Naive thymus-derived CD4-positive, alpha-beta T cell (primary cell): ENCODE measurements around the gene CTAGE15. TPM values are rescaled to one million over a fixed set of nuclear protein-coding genes. Genes with fewer than 3 reads are reported as not detected.
"Not testable (repeated sequence)": the region's sequence is repeated elsewhere in the genome, so short reads cannot be mapped to it uniquely, and the experiment has no call there.

Experiments used
- ATAC-seq: fragments of 150-1000 bp; cut with Tn5 transposase; 2 replicates; pipeline ENCODE4 v1.10.0; 2021; ENCODE audit warnings: mild to moderate bottlenecking, moderate library complexity
- CTCF ChIA-PET: fragments of 350-600 bp; sonication (Branson Sonifier 250); formaldehyde crosslinking; loops from one replicate; lab custom pipeline; 2021; ENCODE audit warnings: antibody characterized with exemption; lab: Charles Lee
- POLR2A ChIA-PET: fragments of 350-600 bp; sonication (Branson Sonifier 250); formaldehyde crosslinking; loops from one replicate; lab custom pipeline; 2021; ENCODE audit warnings: antibody characterized with exemption, inconsistent platforms; lab: Charles Lee
- DNase-seq, 9 donors: peaks; one replicate each; pipeline versions ENCODE4 v3.0.0 to v3.0.0-alpha.2; 2020 to 2022; ENCODE audit warnings: mixed read lengths in 1 of 9
- H3K27ac ChIP-seq: one replicate; pipeline ENCODE4 v1.7.0; 2013; ENCODE audit warnings: mild to moderate bottlenecking, low read depth, low read length, moderate library complexity
- H3K27me3 ChIP-seq, 2 donors: one replicate each; pipeline ENCODE4 v1.7.0; 2013; ENCODE audit warnings: low read length in 2 of 2, mild to moderate bottlenecking in 2 of 2, moderate library complexity in 2 of 2; ENCODE audit not compliant: control insufficient read depth in 2 of 2, insufficient read depth in 2 of 2
- H3K36me3 ChIP-seq, 3 experiments: 1 replicate in 2 of 3; 2 replicates in 1 of 3; pipeline ENCODE4 v1.7.0; 2013; ENCODE audit warnings: low read length in 3 of 3, mild to moderate bottlenecking in 3 of 3, moderate library complexity in 1 of 3; ENCODE audit not compliant: insufficient read depth in 3 of 3, control insufficient read depth in 2 of 3
- H3K4me1 ChIP-seq, 2 donors: one replicate each; pipeline ENCODE4 v1.7.0; 2013; ENCODE audit warnings: low read length in 2 of 2, mild to moderate bottlenecking in 2 of 2, moderate library complexity in 1 of 2; ENCODE audit not compliant: control insufficient read depth in 2 of 2, insufficient read depth in 2 of 2
- H3K4me3 ChIP-seq: 2 replicates; pipeline ENCODE4 v1.7.0; 2013; ENCODE audit warnings: mild to moderate bottlenecking, low read length
- H3K9me3 ChIP-seq, 3 experiments: 1 replicate in 2 of 3; 2 replicates in 1 of 3; pipeline ENCODE4 v1.7.0; 2013; ENCODE audit warnings: low read length in 3 of 3; ENCODE audit not compliant: control insufficient read depth in 2 of 3
- H3K27ac Mint-ChIP-seq, 9 donors: one replicate each; pipeline ENCODE4 v1.8.0; 2020 to 2022; ENCODE audit warnings: mixed read lengths in 9 of 9, mild to moderate bottlenecking in 8 of 9, moderate library complexity in 5 of 9, inconsistent platforms in 2 of 9
- H3K27me3 Mint-ChIP-seq, 5 donors: one replicate each; pipeline ENCODE4 v1.8.0; 2021 to 2022; ENCODE audit warnings: mixed read lengths in 5 of 5, mild to moderate bottlenecking in 1 of 5
- H3K36me3 Mint-ChIP-seq, 5 donors: one replicate each; pipeline ENCODE4 v1.8.0; 2020 to 2022; ENCODE audit warnings: mixed read lengths in 5 of 5, mild to moderate bottlenecking in 3 of 5, inconsistent platforms in 1 of 5
- H3K4me1 Mint-ChIP-seq, 7 donors: one replicate each; pipeline ENCODE4 v1.8.0; 2020 to 2022; ENCODE audit warnings: mixed read lengths in 7 of 7, mild to moderate bottlenecking in 3 of 7, inconsistent platforms in 1 of 7
- H3K4me3 Mint-ChIP-seq, 10 donors: one replicate each; pipeline ENCODE4 v1.8.0; 2020 to 2022; ENCODE audit warnings: mild to moderate bottlenecking in 10 of 10, mixed read lengths in 10 of 10, moderate library complexity in 6 of 10, inconsistent platforms in 2 of 10
- H3K9me3 Mint-ChIP-seq, 11 donors: one replicate each; pipeline ENCODE4 v1.8.0; 2020 to 2022; ENCODE audit warnings: mixed read lengths in 11 of 11, mild to moderate bottlenecking in 4 of 11, inconsistent platforms in 1 of 11, moderate library complexity in 1 of 11
- intact Hi-C, 2 donors: fragments of 100-400 bp; cut with micrococcal nuclease; formaldehyde crosslinking; loops; one replicate each; pipeline ENCODE4 v1.15.1; 2023
- polyA plus RNA-seq, 2 donors: library from polyadenylated mRNA; unstranded; fragments of 300-500 nt; fragmentation: Illumina TruSeq; gene quantifications; one replicate each; pipeline ENCODE4 v1.2.3, GENCODE V29; 2021
- total RNA-seq, 6 experiments: library from RNA in 5 of 6; stranded (reverse) in 5 of 6; gene quantifications; 1 replicate in 5 of 6; 2 replicates in 1 of 6; pipeline ENCODE4 v1.2.3 and lab custom pipeline; 2021 to 2026

The CTAGE15 gene
- total and polyA plus RNA-seq, 7 experiments from 2014 or later, result 0.14 to 3.4 TPM; not detected in 5

DNA sequence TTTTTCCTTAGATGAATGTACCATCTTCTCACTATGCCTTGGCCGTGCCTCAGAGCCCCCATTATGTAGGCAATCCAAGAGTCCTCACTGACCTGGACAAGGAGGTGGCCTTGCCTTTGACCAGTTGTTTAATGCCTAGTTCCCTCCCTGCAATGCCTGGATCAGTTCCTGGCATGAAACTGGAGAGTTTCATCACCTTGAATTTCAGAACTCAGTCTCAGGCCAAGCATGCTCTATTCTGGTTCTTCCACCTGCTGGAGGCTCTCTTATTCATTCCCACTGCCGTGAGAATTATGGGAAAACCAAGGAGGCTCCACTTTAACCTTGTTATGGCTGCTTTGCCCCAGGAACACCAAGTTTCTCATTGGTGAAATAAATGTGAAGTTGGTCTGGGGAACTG lies 31.9 kb downstream of the CTAGE15 start:
- H3K27ac ChIP-seq, H3K4me1 Mint-ChIP-seq, H3K27ac Mint-ChIP-seq, H3K27me3 Mint-ChIP-seq, H3K36me3 ChIP-seq, H3K9me3 Mint-ChIP-seq, H3K4me1 ChIP-seq, H3K4me3 ChIP-seq, intact Hi-C loops, H3K4me3 Mint-ChIP-seq, H3K36me3 Mint-ChIP-seq, ATAC-seq, DNase-seq, POLR2A ChIA-PET, H3K27me3 ChIP-seq, CTCF ChIA-PET, H3K9me3 ChIP-seq: not testable (repeated sequence)

- H3K27ac Mint-ChIP-seq, H3K27me3 Mint-ChIP-seq, H3K4me1 ChIP-seq, ATAC-seq, H3K9me3 Mint-ChIP-seq, H3K36me3 Mint-ChIP-seq, intact Hi-C loops, H3K4me3 ChIP-seq, CTCF ChIA-PET, H3K27ac ChIP-seq, DNase-seq, H3K27me3 ChIP-seq, POLR2A ChIA-PET, H3K4me3 Mint-ChIP-seq, H3K9me3 ChIP-seq, H3K4me1 Mint-ChIP-seq, H3K36me3 ChIP-seq: not testable (repeated sequence)
Observed at GRCh38 chr7:143606088-143606487, 34.5 kb downstream of the CTAGE15 start.

DNA sequence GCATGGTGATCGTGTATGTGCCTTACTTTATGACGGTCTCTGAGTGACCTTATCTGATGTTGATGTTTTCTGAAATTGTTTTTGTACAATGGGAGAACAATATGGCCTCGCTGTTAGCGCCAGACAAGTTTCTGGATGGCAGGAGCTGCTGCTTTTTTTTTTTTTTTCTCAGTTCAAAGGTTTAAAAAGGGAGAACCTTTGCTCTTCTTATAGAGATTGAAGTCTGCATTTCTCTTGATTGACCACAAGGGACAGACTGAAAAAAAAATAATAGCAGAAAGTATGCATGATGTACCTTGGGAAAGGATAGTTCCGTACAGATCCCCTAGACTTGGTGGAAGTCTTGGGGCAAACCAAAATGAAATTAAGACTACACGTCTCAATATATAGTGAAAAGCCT lies 43.9 kb downstream of the CTAGE15 start:
- CTCF ChIA-PET, H3K36me3 ChIP-seq, H3K27ac Mint-ChIP-seq, H3K27ac ChIP-seq, H3K36me3 Mint-ChIP-seq, ATAC-seq, H3K4me1 ChIP-seq, POLR2A ChIA-PET, H3K4me1 Mint-ChIP-seq, H3K27me3 ChIP-seq, H3K9me3 ChIP-seq, H3K4me3 ChIP-seq, H3K9me3 Mint-ChIP-seq, intact Hi-C loops, H3K27me3 Mint-ChIP-seq, H3K4me3 Mint-ChIP-seq: not testable (repeated sequence)
- DNase-seq, result peak in 1 of 9 donors; percentile 1

GRCh38 chr7:143617204-143617603 lies 45.6 kb downstream of the CTAGE15 start:
- H3K27ac Mint-ChIP-seq, H3K4me1 Mint-ChIP-seq, POLR2A ChIA-PET, H3K27me3 ChIP-seq, H3K4me1 ChIP-seq, H3K9me3 Mint-ChIP-seq, H3K36me3 Mint-ChIP-seq, DNase-seq, H3K27ac ChIP-seq, CTCF ChIA-PET, intact Hi-C loops, H3K27me3 Mint-ChIP-seq, H3K9me3 ChIP-seq, H3K4me3 Mint-ChIP-seq, H3K36me3 ChIP-seq, ATAC-seq, H3K4me3 ChIP-seq: not testable (repeated sequence)

DNA sequence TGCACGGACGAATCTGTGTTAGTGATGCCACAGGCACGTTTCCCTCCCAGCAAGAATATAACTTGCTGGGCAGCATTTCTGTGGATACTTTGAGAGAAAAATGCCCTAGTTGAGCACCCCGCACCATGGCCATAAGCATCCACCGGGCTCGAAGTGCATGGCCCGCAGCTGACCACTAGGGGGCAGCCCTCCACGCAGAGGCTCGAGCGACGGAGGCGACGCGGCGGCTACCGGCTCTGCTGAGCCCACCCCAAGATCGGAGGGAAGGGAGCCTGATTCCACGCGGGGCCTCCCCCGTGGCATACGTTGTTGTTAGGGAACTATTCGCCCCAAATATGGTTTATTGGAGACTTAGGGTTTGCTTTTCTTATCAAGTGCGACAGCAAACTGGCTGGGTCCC lies 48.5 kb downstream of the CTAGE15 start:
- H3K4me3 ChIP-seq, H3K36me3 ChIP-seq, intact Hi-C loops, H3K27ac Mint-ChIP-seq, H3K27me3 Mint-ChIP-seq, H3K4me1 Mint-ChIP-seq, CTCF ChIA-PET, H3K4me1 ChIP-seq, H3K9me3 Mint-ChIP-seq, H3K9me3 ChIP-seq, H3K27me3 ChIP-seq, POLR2A ChIA-PET, H3K36me3 Mint-ChIP-seq, H3K27ac ChIP-seq, H3K4me3 Mint-ChIP-seq: not testable (repeated sequence)
- ATAC-seq (peak; percentile 53), DNase-seq (peak in 2 of 9 donors; percentile 54 to 81)

DNA sequence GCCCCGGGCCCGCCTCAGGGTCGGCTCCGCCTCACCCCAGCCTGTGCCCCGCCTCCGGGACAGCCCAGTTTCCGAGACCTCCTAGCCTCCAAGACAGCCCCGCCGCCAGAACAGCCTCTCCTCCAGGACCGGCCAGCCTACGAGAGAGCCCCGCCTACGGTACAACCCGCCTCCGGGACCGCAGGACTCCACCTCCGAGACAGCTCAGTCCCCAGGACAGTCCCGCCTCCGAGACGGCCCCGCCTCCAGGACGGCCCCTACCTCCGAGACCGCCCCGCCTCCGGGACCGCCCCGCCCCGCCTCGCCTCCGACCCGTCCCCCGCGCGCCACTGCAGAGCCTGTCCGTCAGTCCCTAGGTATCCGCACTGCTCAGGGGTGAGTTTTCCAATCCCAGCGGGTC lies 49.0 kb downstream of the CTAGE15 start, which contains the start of gene TCAF2:
TSS of gene TCAF2 (plus strand) at position 329 of the 400 bp plus-strand sequence.
- H3K4me1 ChIP-seq, POLR2A ChIA-PET, H3K4me1 Mint-ChIP-seq, H3K4me3 ChIP-seq, CTCF ChIA-PET, intact Hi-C loops, H3K27me3 Mint-ChIP-seq, H3K9me3 ChIP-seq, H3K36me3 ChIP-seq, H3K27me3 ChIP-seq, H3K36me3 Mint-ChIP-seq, H3K9me3 Mint-ChIP-seq: not testable (repeated sequence)
- Mint-ChIP-seq H3K4me3 (peak within 1 kb of the TSS in 3 of 10 donors; percentile 42 to 56 (median 52)), H3K27ac (peak within 1 kb of the TSS in 3 of 9 donors; percentile 16 to 52 (median 33))
- ATAC-seq, result peak; percentile 92
- H3K27ac ChIP-seq, result peak within 1 kb of the TSS; percentile 55
- DNase-seq, result peak in 7 of 9 donors; percentile 37 to 92 (median 76)

DNA sequence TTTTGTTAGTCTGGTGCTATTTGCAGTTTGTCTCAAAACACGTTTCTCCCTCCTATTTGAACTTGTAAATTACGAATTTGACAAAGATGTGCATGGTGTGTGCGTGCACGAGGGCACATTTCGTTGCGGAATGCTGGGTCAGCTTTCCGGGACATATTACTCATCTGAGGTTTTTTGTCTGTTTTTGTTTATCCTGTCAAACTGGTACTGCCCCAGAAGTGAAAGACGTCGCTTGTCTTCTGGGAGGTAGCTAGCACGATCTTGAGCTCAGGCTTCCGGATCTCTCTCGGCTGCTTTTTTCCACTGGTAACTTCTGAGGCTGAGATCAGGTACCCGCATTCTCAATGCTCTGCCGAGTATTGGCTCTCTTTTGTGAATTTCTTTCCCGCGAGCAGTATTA lies 49.6 kb downstream of the CTAGE15 start:
- H3K27ac Mint-ChIP-seq, H3K9me3 Mint-ChIP-seq, intact Hi-C loops, H3K36me3 ChIP-seq, H3K36me3 Mint-ChIP-seq, CTCF ChIA-PET, H3K9me3 ChIP-seq, H3K27me3 ChIP-seq, H3K4me1 Mint-ChIP-seq, H3K4me3 ChIP-seq, H3K4me1 ChIP-seq, POLR2A ChIA-PET, H3K27ac ChIP-seq, H3K27me3 Mint-ChIP-seq, DNase-seq: not testable (repeated sequence)
- peak; percentile 56 for ATAC-seq
- peak overlapping the region in 1 of 10 donors; percentile 52 for H3K4me3 Mint-ChIP-seq
